NCI-H510A (cell line): ENCODE data around the gene ZNF43.
"Not testable (repeated sequence)": the region's sequence is repeated elsewhere in the genome, so short reads cannot be mapped to it uniquely, and the experiment has no call there.

ENCODE experiments used
- DNase-seq: peaks from one replicate; lab custom pipeline; 2025; lab: John Stamatoyannopoulos, UW

ZNF43 gene

GRCh38 chr19:21808400-21809000 is 27.5 kb downstream of the ZNF43 start:
- not testable (repeated sequence) for DNase-seq

GRCh38 chr19:21789466-21790085 is 46.4 kb downstream of the ZNF43 start:
- DNase-seq = no peak

DNA sequence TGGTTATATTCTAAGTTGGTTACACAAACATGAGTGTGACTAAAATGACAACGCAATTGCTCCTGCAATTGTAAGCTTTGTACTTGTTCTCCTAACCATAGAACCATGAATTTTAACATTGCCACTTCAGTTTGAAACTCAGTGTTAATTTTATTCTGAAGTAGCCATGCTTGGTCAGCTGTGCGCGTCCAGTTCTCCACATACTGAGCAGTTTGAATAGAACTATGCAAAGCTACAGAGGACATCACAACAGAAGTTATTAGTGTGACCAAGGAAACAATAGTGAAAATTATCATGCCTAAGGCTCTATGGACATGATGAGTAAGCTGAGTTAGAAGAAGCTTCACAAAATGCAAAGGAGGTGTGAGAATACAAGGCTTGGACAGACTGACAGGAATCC is 49.0 kb downstream of the ZNF43 start:
- DNase-seq = no peak

DNA sequence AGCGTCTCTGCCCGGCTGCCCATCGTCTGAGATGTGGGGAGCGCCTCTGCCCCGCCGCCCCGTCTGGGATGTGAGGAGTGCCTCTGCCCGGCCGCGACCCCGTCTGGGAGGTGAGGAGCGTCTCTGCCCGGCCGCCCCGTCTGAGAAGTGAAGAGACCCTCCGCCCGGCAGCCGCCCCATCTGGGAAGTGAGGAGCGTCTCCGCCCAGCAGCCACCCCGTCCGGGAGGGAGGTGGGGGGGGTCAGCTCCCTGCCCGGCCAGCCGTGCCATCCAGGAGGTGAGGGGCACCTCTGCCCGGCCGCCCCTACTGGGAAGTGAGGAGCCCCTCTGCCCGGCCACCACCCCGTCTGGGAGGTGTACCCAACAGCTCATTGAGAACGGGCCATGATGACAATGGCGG is 60.2 kb downstream of the ZNF43 start:
- DNase-seq = not testable (repeated sequence)

DNA sequence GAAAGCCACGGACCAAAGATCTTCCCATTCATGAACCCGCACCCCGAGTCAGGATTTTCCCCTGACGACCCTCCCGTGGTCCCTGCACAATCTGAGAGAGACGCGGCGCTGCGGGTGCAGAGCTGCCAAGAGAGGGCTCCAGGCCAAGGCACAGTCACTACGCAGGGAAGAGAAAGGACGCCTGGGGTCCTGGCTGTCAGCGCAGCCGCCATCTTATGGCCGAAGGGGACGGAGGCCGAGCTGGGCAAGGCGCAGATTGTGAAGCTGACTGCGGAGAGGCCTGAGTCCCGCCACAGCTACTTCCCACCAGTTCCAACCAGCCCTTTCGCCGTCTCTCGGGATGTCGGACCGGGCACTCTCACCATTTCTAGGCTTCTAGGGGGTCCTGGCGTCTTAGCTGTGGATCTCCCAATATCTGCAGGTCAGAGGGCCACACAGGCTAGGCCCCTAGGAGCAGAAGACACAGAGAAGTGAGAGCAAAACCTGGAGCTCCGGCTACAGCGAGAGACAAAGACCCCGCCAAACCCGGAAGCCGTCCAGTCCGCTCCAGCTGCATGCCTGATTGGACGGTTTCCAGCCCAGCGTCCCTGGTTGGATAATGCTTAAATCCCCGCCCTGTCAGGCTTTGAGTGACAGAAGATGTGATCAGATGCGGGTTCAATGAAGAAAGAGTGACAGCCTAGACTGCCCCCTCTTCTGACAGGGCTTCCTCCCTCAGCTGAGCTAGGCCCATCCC is 68.7 kb downstream of the ZNF43 start, which contains the start of gene ZNF100:
Gene ZNF100 (minus strand): TSS at position 515 of the 736 bp plus-strand sequence. CDS start 150 bp downstream, at position 365.
- peak; percentile 84 for DNase-seq

DNA sequence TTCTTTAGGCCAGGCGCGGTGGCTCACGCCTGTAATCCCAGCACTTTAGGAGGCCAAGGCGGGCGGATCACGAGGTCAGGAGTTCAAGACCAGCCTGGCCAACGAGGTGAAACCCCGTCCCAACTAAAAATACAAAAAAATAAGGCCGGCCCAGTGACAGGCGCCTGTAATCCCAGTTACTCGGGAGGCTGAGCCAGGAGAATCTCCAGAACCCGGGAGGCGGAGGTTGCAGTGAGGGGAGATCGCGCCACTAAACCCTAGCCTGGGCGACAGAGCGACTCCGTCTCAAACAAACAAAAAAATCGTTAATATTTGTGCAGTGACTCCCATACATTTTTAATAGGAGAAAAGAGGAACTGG is 69.3 kb downstream of the ZNF43 start:
- not testable (repeated sequence) for DNase-seq

- no peak for DNase-seq
These were observed 70.8 kb downstream of the ZNF43 start for GRCh38 chr19:21765151-21765550.

DNA sequence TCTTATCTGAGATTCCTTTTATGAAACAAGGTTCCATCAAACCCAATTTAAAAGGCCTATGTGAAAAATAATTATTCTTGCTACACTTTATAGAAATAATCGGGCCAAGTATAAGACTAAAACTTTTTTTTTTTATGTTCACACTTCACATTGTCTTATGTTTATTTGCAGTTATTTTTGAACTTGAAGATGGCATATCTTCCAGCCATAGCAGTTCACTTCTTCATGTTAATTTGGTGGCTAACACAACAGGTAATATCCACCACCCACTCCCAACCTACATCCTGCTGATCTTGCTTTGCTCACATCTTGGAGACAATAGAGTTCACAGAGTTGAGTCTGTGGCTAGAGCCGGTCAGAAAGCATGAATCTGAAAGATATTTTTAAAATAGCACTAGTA is 74.4 kb downstream of the ZNF43 start:
- DNase-seq = not testable (repeated sequence)

DNA sequence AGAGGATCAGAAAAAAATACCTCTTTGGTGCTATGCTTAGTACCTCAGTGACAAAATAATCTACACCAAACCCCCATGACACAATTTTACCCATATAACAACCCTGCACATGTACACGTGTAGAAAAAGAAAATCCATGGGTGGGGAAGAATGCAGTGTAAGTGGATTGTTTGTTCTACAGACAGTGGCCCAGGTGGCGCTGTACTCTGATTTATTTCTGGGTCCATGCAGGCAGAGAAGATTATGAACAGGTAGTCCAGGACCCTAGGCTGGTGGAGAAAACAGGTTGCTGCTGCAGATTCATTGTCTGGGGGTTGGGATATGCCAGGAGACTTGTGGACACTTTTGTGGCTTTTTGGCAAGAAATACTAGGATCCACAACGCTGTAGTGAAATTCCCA is 77.7 kb downstream of the ZNF43 start:
- no peak for DNase-seq

DNA sequence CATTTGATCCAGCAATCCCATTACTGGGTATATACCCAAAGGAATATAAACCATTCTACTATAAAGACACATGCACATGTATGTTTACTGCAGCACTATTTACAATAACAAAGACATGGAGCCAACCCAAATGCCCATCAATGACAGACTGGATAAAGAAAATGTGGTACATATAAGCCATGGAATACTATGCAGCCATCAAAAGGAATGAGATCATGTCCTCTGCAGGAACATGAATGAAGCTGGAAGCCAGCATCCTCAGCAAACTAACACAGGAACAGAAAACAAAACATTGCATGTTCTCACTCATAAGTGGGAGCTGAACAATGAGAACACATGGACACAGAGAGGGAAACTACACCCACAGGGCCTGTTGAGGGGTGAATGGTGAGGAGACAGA is 80.4 kb downstream of the ZNF43 start:
- not testable (repeated sequence) for DNase-seq
